ENCODE data around the gene AREG.

- TF ChIP-seq CTCF (conservative IDR thresholded peaks at IDR 0.05; ENCODE audit: low read length) (no peak), EZH2phosphoT487 (IDR thresholded peaks at IDR 0.05; ENCODE audit: borderline replicate concordance) (no peak)
Measured at GRCh38 chr4:74439952-74440351, 5.0 kb upstream of the AREG start.
